T-helper 2 cell (primary cell): ENCODE measurements around the gene TOMM40.
"Not testable (repeated sequence)": the region's sequence is repeated elsewhere in the genome, so short reads cannot be mapped to it uniquely, and the experiment has no call there.

ENCODE experiments used
- DNase-seq, 5 experiments: peaks; one replicate each; pipeline versions ENCODE4 v3.0.0 to v3.0.0-alpha.2; 2012 to 2022

The TOMM40 gene

GRCh38 chr19:44872661-44873060 is 18.4 kb upstream of the TOMM40 start:
- no peak for DNase-seq

- DNase-seq: no peak
Measured at GRCh38 chr19:44874317-44874716, 16.7 kb upstream of the TOMM40 start.

- no peak for DNase-seq
Measured at GRCh38 chr19:44875666-44876451, 15.2 kb upstream of the TOMM40 start.

- DNase-seq: peak in 1 of 5 experiments; percentile 6
Measured at GRCh38 chr19:44876930-44877535, 14.0 kb upstream of the TOMM40 start.

GRCh38 chr19:44878120-44878865 is 12.8 kb upstream of the TOMM40 start:
- no peak for DNase-seq

GRCh38 chr19:44879309-44880065 is 11.6 kb upstream of the TOMM40 start:
- no peak for DNase-seq

GRCh38 chr19:44882063-44882462 is 9.0 kb upstream of the TOMM40 start:
- no peak for DNase-seq

- not testable (repeated sequence) for DNase-seq
Measured at GRCh38 chr19:44882619-44883397, 8.2 kb upstream of the TOMM40 start.

GRCh38 chr19:44883922-44884321 is 7.1 kb upstream of the TOMM40 start:
- no peak for DNase-seq

- no peak for DNase-seq
Measured at GRCh38 chr19:44884566-44884965, 6.5 kb upstream of the TOMM40 start.

- no peak for DNase-seq
Measured at GRCh38 chr19:44886141-44886540, 4.9 kb upstream of the TOMM40 start.

GRCh38 chr19:44887648-44888047 is 3.4 kb upstream of the TOMM40 start:
- DNase-seq: no peak

- not testable (repeated sequence) for DNase-seq
Measured at GRCh38 chr19:44888335-44888734, 2.7 kb upstream of the TOMM40 start.

GRCh38 chr19:44889830-44890365 is 1.2 kb upstream of the TOMM40 start:
- DNase-seq: no peak

- peak in 3 of 5 experiments; percentile 100 for DNase-seq
Measured at GRCh38 chr19:44890366-44891015, 563 bp upstream of the TOMM40 start.

GRCh38 chr19:44892932-44893331 is 1.9 kb downstream of the TOMM40 start:
- DNase-seq: no peak

GRCh38 chr19:44893332-44894051 is 2.4 kb downstream of the TOMM40 start:
- no peak for DNase-seq

- no peak for DNase-seq
Measured at GRCh38 chr19:44894052-44894400, 3.0 kb downstream of the TOMM40 start.

- DNase-seq: no peak
Measured at GRCh38 chr19:44894946-44895345, 3.9 kb downstream of the TOMM40 start.

- no peak for DNase-seq
Measured at GRCh38 chr19:44897835-44898234, 6.8 kb downstream of the TOMM40 start.
